Kidney epithelial cell (primary cell): ENCODE results near the gene SERTAD3. TPM values are rescaled to one million over a fixed set of nuclear protein-coding genes. Genes with fewer than 3 reads are reported as not detected.
"Not testable (repeated sequence)": the region's sequence is repeated elsewhere in the genome, so short reads cannot be mapped to it uniquely, and the experiment has no call there.

Source experiments
- DNase-seq: peaks from one replicate; pipeline ENCODE4 v3.0.0-alpha.2; 2010; ENCODE audit warnings: low read depth
- H3K27me3 ChIP-seq: 2 replicates; pipeline ENCODE4 v1.6.0; 2011; ENCODE audit warnings: low read length; ENCODE audit not compliant: control insufficient read depth, insufficient read depth
- H3K36me3 ChIP-seq: 2 replicates; pipeline ENCODE4 v1.5.1; 2011; ENCODE audit warnings: low read length; ENCODE audit not compliant: control insufficient read depth, insufficient read depth
- H3K4me3 ChIP-seq: 2 replicates; pipeline ENCODE4 v1.5.1; 2011; ENCODE audit warnings: low read depth, mild to moderate bottlenecking, control low read depth, low read length
- total RNA-seq: library from RNA; depleted of rRNA; stranded (reverse); fragments of >200 nt; gene quantifications from 2 replicates; pipeline ENCODE4 v1.2.3, GENCODE V29; 2015
- TF ChIP-seq, protein P1 (sequence below): IDR thresholded peaks from 2 replicates; pipeline ENCODE4 v1.5.1; 2011; ENCODE audit warnings: mild to moderate bottlenecking, moderate library complexity, low read length, control low read depth, inconsistent platforms; ENCODE audit not compliant: insufficient read depth, poor library complexity, severe bottlenecking

SERTAD3 gene
- total RNA-seq, 1 donor from 2014 or later, result 11.4 TPM

DNA sequence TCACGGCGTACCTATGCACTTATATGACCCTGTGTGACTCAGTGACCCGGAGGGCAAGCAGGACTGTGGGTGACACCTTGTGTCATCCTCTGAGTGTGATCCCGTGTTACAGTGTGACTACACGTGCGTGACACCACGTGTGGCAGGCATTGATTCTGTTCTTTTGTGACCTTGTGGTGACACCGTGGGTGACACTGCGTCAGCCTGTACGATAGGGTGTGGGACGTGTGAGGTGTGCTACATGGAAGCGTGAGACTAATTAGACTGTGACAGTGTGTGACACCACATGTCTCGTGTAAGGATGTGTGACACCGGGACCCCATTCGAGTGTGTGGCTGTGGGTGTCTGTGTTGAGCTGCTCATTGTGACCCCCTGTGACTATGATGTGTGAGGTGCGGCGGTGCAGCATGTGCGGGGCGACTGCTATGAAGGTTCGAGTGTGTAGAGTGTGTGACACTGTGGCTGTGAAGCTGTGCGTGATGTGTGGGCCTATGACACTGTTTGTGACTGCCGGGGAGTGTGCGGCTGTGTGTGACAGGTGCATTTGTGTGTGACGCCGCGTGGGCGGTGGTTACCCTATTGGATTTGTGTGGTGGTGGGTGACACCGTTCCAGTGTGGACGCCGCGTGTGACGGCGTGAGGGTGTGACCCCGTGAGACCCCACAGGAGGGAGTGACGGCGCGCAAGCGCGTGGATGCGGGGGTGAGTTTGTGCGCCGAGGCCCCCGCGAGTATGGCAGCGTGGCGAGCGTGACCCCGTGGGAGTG is 22.3 kb upstream of the SERTAD3 start:
- H3K27me3 ChIP-seq, result peaks cover 14% of the 10 kb centered on the region
- DNase-seq, result no peak
- TF ChIP-seq, protein P1, sequence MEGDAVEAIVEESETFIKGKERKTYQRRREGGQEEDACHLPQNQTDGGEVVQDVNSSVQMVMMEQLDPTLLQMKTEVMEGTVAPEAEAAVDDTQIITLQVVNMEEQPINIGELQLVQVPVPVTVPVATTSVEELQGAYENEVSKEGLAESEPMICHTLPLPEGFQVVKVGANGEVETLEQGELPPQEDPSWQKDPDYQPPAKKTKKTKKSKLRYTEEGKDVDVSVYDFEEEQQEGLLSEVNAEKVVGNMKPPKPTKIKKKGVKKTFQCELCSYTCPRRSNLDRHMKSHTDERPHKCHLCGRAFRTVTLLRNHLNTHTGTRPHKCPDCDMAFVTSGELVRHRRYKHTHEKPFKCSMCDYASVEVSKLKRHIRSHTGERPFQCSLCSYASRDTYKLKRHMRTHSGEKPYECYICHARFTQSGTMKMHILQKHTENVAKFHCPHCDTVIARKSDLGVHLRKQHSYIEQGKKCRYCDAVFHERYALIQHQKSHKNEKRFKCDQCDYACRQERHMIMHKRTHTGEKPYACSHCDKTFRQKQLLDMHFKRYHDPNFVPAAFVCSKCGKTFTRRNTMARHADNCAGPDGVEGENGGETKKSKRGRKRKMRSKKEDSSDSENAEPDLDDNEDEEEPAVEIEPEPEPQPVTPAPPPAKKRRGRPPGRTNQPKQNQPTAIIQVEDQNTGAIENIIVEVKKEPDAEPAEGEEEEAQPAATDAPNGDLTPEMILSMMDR, result no peak

DNA sequence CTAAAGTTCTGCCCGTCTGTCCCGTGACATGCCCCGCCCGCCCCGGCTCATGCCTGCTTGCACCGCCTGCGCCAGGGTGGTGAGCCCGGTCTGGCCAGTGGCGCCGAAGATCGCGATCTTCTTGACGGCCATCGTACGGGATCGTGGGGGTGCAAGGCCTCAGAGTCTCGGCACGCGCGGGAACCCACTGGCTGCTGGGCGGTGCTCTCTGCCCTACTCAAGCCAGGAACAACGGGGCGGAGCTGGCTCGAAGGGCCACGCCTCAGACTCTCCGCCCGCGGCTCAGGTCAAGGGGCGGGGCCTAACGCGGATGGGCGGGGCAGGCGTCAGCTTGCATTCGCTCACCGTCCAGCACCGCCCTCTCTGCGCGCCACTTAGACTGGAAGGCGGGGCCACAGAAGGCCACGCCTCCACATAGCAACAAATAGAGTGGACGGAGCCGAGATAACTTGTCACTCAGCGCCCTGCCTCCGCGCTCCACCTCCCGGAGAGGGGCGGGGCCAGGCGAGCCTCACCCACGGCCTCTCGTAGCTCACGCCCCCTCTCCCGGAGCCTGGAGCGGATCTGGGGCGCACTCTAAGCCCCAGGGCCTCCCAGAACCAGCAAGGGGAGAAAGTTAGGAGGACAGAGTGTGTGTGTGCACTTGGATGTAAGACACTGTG is 21.6 kb upstream of the SERTAD3 start, which contains the start of gene BLVRB:
BLVRB (minus strand) TSS at position 189 of the 662 bp plus-strand sequence; CDS start at position 132, 57 bp downstream.
- DNase-seq, result peak; percentile 91
- peaks cover 14% of the 10 kb centered on the region for H3K27me3 ChIP-seq
- peak within 1 kb of the TSS; percentile 66 for H3K4me3 ChIP-seq
- no peaks in the 10 kb centered on the region for H3K36me3 ChIP-seq
- TF ChIP-seq, protein P1, result no peak

More for the DNA sequence above, 22.3 kb upstream of the SERTAD3 start:
- H3K4me3 ChIP-seq, result peak overlapping the region; percentile 14
- H3K36me3 ChIP-seq, result no peaks in the 10 kb centered on the region

DNA sequence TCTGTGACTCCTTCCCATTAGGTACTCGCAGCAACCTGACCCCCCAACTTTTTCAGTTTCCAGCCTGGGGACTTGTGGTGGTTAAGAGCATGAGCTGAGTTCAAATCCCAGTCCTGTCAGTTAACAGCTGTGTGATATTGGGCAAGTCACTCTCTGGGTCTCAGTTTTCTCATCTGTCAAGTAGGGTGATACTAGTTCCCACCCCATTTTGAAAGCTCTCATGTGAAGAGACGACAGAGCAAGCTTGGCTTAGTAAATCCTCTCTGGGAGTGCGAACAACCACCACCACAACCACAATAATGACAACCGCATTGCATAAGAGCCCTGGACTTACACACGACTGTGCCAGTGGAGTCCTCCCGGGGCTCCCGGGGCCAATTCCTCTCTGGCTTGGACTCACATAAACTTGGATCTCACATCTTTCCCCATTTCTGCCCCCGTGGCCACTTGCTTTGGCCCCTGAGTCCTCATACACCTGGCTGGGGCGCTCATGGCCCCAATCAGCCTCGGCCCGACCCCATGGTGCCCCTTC is 21.0 kb upstream of the SERTAD3 start:
- H3K36me3 ChIP-seq, result no peaks in the 10 kb centered on the region
- TF ChIP-seq, protein P1, result no peak
- no peak for DNase-seq

DNA sequence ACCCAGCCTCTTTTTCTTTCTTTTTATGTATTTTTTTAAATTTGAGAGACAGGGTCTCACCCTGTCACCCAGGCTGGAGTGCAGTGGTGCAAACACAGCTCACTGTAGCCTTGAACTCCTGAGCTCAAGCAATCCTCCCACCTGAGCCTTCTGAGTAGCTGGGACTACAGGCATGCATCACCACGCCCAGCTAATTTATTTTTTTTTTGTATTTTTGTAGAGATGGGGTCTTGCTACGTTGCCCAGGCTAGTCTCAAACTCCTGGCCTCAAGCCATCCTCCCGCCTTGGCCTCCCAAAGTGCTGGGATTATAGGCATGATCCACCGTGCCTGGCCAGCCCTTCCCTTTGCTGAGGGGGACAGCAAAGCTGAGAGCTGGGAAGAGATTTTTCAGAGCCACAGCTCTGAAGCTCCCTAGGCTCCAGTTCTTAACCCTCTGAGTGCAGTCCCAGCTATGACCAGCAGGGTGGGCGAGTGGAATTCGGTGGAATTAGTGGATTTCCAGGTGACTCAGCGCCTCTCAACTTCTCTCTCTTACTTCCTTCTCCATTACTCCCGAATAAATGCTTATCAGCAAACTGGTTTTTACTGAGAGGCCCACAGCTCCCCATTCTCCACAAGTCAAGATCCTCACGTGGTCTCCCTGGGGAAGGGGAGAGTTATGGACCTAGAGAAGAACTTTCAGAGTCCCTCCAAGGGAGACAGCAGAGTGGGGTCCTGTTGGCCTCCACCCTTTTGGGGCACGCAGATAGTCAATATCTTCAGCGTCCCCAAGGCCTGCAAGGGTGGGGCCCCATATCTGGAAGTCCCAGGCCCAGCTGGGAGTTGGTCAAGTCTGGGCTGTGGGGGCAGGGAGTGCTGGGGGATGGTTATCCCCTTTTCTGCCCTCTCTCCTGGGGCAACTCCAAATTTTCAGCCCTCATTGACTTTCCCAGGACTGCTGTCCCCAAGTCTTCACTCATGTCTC is 20.2 kb upstream of the SERTAD3 start:
- TF ChIP-seq, protein P1, result peak; percentile 84
- H3K4me3 ChIP-seq, result no peak overlapping the region
- no peaks in the 10 kb centered on the region for H3K36me3 ChIP-seq
- H3K27me3 ChIP-seq, result peaks cover 14% of the 10 kb centered on the region
- DNase-seq, result peak; percentile 61

More for the DNA sequence above, 21.0 kb upstream of the SERTAD3 start:
- Histone ChIP-seq H3K4me3 (peak overlapping the region; percentile 66), H3K27me3 (peaks cover 14% of the 10 kb centered on the region)

DNA sequence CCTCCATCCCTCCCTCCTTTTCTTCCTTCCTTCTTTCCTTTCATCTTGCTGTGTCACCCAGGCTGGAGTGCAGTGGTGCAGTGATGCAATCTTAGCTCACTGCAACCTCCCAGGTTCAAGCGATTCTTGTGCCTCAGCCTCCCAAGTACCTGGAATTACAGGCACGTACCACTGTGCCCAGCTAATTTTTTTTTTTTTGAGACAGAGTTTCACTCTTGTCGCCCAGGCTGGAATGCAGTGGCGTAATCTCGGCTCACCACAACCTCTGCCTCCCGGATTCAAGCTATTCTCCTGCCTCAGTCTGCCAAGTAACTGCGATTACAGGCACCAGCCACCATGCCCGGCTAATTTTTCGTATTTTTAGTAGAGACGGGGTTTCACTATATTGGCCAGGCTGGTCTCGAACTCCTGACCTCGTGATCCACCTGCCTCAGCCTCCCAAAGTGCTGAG is 19.5 kb upstream of the SERTAD3 start:
- DNase-seq, H3K4me3 ChIP-seq: not testable (repeated sequence)

More for the DNA sequence above, 19.5 kb upstream of the SERTAD3 start:
- H3K36me3 ChIP-seq, result not testable (repeated sequence)
- peaks cover 14% of the 10 kb centered on the region for H3K27me3 ChIP-seq
